Subcutaneous abdominal adipose tissue (tissue), 5 donors: ENCODE results near the gene ACOX1.

Experiments used
- H3K27ac ChIP-seq: one replicate; pipeline ENCODE4 v1.7.0; 2013; ENCODE audit warnings: low read depth, mild to moderate bottlenecking, inconsistent platforms, low read length, moderate library complexity
- H3K27me3 ChIP-seq, 5 donors: one replicate each; pipeline ENCODE4 v1.7.0; 2013; ENCODE audit warnings: low read length in 5 of 5, inconsistent platforms in 1 of 5; ENCODE audit not compliant: control insufficient read depth in 5 of 5, insufficient read depth in 4 of 5
- H3K36me3 ChIP-seq, 5 donors: one replicate each; pipeline ENCODE4 v1.7.0; 2013; ENCODE audit warnings: low read length in 5 of 5; ENCODE audit not compliant: control insufficient read depth in 5 of 5, insufficient read depth in 5 of 5
- H3K4me1 ChIP-seq, 5 donors: one replicate each; pipeline ENCODE4 v1.7.0; 2013; ENCODE audit warnings: low read length in 5 of 5, mild to moderate bottlenecking in 3 of 5, moderate library complexity in 1 of 5; ENCODE audit not compliant: control insufficient read depth in 5 of 5, insufficient read depth in 5 of 5
- H3K4me3 ChIP-seq, 5 donors: one replicate each; pipeline ENCODE4 v1.7.0; 2013; ENCODE audit warnings: low read length in 5 of 5, low read depth in 1 of 5
- H3K9ac ChIP-seq, 5 donors: one replicate each; pipeline ENCODE4 v1.7.0; 2013; ENCODE audit warnings: low read length in 5 of 5, mild to moderate bottlenecking in 4 of 5, moderate library complexity in 3 of 5
- H3K9me3 ChIP-seq, 5 donors: one replicate each; pipeline ENCODE4 v1.7.0; 2013; ENCODE audit warnings: low read length in 5 of 5; ENCODE audit not compliant: control insufficient read depth in 5 of 5
- donor health status: healthy.
- donor health status: healthy.
- donor health status: healthy.
- donor health status: healthy.
- donor health status: healthy.

ACOX1 gene

DNA sequence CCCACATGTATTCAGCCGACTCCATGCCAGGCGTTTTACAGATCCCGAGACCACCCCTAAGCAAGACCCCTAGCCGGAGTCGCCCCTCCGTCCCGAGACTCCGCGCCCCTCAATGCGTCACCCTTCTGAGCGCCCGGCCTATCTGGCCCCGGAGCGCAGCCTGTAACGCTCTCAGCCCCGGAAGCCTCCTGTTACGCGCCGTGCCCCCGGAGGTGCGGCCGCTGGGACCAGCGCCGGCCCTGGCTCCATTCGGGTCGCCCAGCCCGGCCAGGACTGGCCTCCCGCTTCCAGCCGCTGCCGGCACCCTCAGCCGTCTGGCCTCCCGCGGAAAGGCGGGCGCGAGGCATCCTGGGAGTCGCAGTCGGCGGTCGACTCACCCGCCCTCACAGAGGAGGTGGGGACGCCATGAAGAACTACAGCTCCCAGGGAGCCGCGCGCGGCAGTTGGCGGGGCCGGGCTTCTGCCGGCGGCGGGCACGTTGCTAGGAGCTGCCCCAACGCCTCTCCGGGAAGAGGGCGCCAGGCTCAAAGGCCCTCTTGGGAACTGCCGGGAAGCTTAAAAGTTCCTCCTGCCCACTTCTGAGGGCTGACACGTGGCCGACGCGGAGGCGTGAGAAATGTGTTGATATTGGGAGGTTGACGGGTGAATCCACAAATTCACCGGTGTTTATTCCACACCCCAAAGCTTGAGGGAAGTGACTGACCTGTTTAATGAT lies 38.1 kb downstream of the ACOX1 start, which contains the start of gene FBF1:
Gene FBF1 (minus strand): TSS at position 316 of the 715 bp plus-strand sequence. CDS start 2,893 bp downstream, outside the sequence.
- H3K36me3 ChIP-seq, result peaks cover 3 to 15% (median 6%) of the 10 kb centered on the region in 5 donors
- peaks cover 4 to 40% (median 26%) of the 10 kb centered on the region in 5 donors for H3K4me1 ChIP-seq
- H3K4me3 ChIP-seq, result peak within 1 kb of the TSS; percentile 69 to 84 (median 78)
- H3K27ac ChIP-seq, result peak within 1 kb of the TSS; percentile 77
- H3K27me3 ChIP-seq, result no peaks in the 10 kb centered on the region
- peak within 1 kb of the TSS; percentile 81 to 97 (median 90) for H3K9ac ChIP-seq
- H3K9me3 ChIP-seq, result no peaks in the 10 kb centered on the region

DNA sequence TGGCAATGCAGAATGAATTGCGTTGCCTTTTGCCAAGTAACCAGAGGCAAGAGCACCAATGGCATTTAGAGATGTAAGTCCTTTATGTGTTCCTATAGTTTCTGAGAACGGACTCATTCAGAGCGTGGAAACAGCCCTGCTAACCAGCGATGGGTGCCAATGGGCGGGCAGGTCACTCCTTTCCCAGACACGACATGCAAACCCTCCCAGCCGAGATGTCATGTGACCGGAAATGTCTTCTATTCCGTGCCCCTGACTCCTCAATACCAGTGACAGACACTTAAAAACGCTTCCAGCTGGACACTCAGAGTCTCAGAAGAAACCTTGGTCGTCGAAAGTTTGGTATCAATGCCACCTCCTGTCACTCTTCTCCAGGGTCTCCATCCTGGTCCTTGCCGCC lies 41.3 kb downstream of the ACOX1 start:
- Histone ChIP-seq H3K9me3 (no peaks in the 10 kb centered on the region), H3K36me3 (peaks cover 0 to 2% (median 0%) of the 10 kb centered on the region in 5 donors), H3K27ac (no peak overlapping the region), H3K9ac (no peak overlapping the region), H3K4me1 (peaks cover 4 to 23% (median 18%) of the 10 kb centered on the region in 5 donors), H3K27me3 (no peaks in the 10 kb centered on the region), H3K4me3 (no peak overlapping the region)

DNA sequence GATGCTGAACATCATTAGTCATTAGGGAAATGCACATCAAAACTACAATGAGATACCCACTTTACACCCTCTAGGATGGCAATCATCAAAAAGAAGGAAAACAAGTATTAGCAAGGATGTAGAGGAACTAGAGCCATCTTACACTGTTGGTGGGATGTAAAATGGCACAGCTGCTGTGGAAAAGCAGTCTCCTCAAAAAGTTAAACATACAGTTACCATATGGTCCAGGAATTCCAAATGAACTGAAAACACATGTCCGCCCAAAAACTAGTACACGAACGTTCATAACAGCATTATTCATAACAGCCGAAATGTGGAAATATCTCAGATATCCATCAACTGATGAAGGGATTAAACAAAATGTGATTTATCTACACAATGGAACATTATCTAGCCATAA lies 45.2 kb downstream of the ACOX1 start:
- H3K9ac ChIP-seq, result no peak overlapping the region
- H3K9me3 ChIP-seq, result no peaks in the 10 kb centered on the region
- no peak overlapping the region for H3K27ac ChIP-seq
- H3K4me1 ChIP-seq, result no peaks in the 10 kb centered on the region
- H3K36me3 ChIP-seq, result no peaks in the 10 kb centered on the region
- no peaks in the 10 kb centered on the region for H3K27me3 ChIP-seq
- no peak overlapping the region for H3K4me3 ChIP-seq

DNA sequence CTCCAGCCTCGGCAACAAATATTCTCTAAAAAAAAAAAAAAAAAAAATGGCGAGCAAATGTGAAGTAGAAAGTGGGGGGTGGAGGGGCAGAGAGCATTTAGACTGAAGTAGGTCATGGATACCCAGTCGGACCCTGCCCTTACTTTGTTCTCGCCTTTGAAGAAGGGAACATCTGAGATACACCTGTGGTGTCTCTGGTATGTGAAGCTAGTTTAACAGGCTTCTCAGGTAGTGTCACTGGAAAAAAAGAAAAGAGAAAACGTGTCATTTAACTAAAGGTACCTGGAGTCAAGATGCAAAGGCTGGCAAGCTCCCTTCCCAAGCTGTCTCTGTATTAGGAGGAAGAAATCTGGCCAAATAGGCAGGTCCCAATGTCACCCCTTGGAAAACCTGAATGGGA lies 46.1 kb downstream of the ACOX1 start:
- H3K36me3 ChIP-seq, result peaks cover 0 to under 1% (median 0%) of the 10 kb centered on the region in 5 donors
- H3K4me1 ChIP-seq, result no peaks in the 10 kb centered on the region
- H3K4me3 ChIP-seq, result no peak overlapping the region
- no peaks in the 10 kb centered on the region for H3K27me3 ChIP-seq
- no peak overlapping the region for H3K9ac ChIP-seq
- no peak overlapping the region for H3K27ac ChIP-seq
- no peaks in the 10 kb centered on the region for H3K9me3 ChIP-seq

DNA sequence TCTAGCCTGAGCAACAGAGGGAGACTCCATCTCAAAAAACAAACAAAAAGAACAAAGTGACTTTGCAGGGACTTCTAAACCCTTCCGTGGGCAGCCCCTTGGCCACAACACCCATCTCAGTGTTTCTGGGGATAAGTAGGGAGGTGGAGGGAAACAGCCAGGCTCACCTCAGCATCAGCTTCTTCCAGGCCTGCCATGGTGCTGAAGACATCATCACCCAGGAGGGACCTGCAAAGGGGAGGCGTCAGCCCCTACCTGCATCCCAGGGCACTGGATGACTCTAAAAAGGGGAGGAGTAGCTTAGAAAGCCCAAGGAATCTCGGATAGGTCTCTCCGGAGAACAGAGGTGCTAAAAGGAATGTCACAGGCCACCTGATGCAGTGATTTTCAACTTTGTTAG lies 47.9 kb downstream of the ACOX1 start:
- H3K27me3 ChIP-seq, result no peaks in the 10 kb centered on the region
- no peaks in the 10 kb centered on the region for H3K9me3 ChIP-seq
- no peak overlapping the region for H3K4me3 ChIP-seq
- no peaks in the 10 kb centered on the region for H3K4me1 ChIP-seq
- no peak overlapping the region for H3K27ac ChIP-seq
- peaks cover 0 to 7% (median 5%) of the 10 kb centered on the region in 5 donors for H3K36me3 ChIP-seq
- H3K9ac ChIP-seq, result no peak overlapping the region

DNA sequence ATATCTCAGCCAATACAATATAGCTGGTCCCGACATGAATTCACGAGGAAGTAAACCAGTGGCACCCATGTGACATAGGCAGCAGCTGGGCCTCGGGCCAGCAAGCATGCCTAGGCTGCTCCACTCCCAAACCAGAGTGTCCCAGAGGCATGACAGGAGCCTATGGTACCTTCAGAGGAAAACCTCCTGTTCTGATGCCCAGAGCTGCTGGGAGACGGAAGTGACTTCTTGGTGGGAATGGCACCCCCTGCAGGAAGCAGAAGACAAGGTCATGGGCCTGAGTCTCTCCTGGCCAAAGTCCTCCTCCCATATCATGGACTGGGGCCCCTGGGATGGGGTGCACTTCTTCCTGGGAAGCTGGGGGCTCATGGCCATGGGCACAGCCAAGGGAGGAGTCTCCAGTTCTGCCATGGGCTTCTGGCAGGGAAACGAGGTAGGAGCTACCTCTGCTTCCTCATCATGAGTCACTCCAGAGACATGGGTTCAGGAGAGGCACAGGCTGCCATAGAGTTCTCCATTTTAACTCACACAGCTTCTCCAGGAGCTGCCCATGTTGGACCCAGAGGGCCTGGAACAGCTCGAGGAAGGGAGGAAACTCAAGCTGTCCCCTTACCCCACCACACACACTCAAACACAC lies 51.6 kb downstream of the ACOX1 start:
- H3K27ac ChIP-seq, result no peak overlapping the region
- H3K9ac ChIP-seq, result no peak overlapping the region
- H3K4me3 ChIP-seq, result no peak overlapping the region
- H3K9me3 ChIP-seq, result no peaks in the 10 kb centered on the region
- peaks cover 0 to 23% (median 15%) of the 10 kb centered on the region in 5 donors for H3K36me3 ChIP-seq
- no peaks in the 10 kb centered on the region for H3K4me1 ChIP-seq
- H3K27me3 ChIP-seq, result no peaks in the 10 kb centered on the region

DNA sequence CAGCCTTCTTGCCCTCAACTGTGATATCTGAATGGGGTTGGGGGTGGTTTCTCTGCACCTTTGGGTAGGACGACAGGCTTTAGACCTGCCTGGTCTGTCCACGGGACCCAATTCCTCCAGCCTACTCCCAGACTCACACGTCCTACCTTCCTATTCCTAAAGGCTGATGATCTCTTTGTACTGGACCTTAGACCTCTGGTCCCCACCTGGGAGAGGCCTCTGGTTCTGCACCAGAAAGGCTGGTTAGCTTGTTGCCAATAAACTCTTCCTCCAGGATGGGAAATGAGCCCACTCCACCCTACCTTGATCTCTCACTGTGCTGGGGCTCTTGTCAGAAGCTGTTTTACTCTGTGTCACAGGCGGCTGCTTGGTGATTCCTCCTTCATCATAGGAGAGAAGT lies 52.5 kb downstream of the ACOX1 start:
- Histone ChIP-seq H3K4me1 (peaks cover 0 to 5% (median 0%) of the 10 kb centered on the region in 5 donors), H3K27me3 (no peaks in the 10 kb centered on the region), H3K36me3 (peaks cover 0 to 23% (median 20%) of the 10 kb centered on the region in 5 donors), H3K4me3 (no peak overlapping the region), H3K9me3 (no peaks in the 10 kb centered on the region), H3K27ac (no peak overlapping the region), H3K9ac (no peak overlapping the region)

DNA sequence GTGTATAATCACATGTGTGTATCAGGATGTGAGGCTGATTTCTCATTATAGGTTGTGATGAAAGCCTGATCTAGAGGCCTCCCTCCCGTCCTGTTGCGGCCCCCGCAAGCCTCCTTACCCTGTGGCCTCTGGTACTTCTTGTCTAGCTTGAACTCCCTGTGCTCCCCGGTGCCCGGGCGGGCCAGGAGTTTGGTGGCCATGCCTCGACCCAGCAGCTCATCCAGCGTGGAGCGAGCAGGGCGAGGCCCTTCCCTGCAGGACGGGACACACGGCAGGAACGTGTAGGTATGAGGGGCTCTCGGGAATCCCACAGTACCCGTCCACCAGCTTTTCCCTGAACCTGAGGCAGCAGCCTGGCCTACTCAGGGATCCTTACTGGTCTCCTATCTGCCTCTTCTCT lies 53.1 kb downstream of the ACOX1 start:
- Histone ChIP-seq H3K9ac (no peak overlapping the region), H3K9me3 (no peaks in the 10 kb centered on the region), H3K4me1 (peaks cover 0 to 5% (median 0%) of the 10 kb centered on the region in 5 donors), H3K4me3 (no peak overlapping the region), H3K27me3 (no peaks in the 10 kb centered on the region), H3K36me3 (peaks cover 0 to 23% (median 20%) of the 10 kb centered on the region in 5 donors), H3K27ac (no peak overlapping the region)

DNA sequence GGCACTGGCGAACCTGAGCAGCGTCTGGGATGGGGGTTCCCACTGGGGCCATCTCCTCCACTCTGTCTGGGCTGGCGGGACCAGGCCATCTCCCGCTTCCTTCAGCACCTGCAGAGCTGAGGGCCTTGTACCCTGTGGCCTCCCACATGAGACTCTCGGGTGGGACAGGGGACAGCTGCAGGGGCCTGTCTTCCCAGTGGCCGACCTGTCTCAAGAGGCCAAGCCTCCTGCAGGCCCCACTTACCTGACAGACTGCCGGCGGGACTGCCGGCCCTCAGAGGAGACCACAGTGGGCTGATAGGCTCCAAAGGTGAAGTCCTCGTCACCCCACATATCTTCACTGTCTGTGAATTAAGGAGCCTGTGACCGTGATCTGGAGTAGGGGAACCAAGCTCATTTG lies 53.9 kb downstream of the ACOX1 start:
- Histone ChIP-seq H3K27me3 (no peaks in the 10 kb centered on the region), H3K4me3 (no peak overlapping the region), H3K9ac (no peak overlapping the region), H3K4me1 (peaks cover 0 to 5% (median 0%) of the 10 kb centered on the region in 5 donors), H3K27ac (no peak overlapping the region), H3K9me3 (no peaks in the 10 kb centered on the region), H3K36me3 (peaks cover 0 to 27% (median 20%) of the 10 kb centered on the region in 5 donors)
